NOMO-1 treated with dmso at 0.1 percent for 144 hours (cell line): ENCODE measurements around the gene OTUD1.
"Not testable (repeated sequence)": the region's sequence is repeated elsewhere in the genome, so short reads cannot be mapped to it uniquely, and the experiment has no call there.

Source experiments
- DNase-seq: peaks from one replicate; lab custom pipeline; 2025; ENCODE audit not compliant: unreplicated experiment; lab: John Stamatoyannopoulos, UW

OTUD1 gene

GRCh38 chr10:23438547-23439451 is at the start of gene OTUD1:
OTUD1 (plus strand) TSS chr10:23439075; CDS start chr10:23439458, 383 bp downstream.
- DNase-seq, result peak; percentile 75

- not testable (repeated sequence) for DNase-seq
Observed at GRCh38 chr10:23390408-23390807, 48.5 kb upstream of the OTUD1 start.

- no peak for DNase-seq
Observed at GRCh38 chr10:23390809-23391208, 48.1 kb upstream of the OTUD1 start.

- DNase-seq, result no peak
Observed at GRCh38 chr10:23391821-23392220, 47.1 kb upstream of the OTUD1 start.

- DNase-seq, result no peak
Observed at GRCh38 chr10:23395017-23395416, 43.9 kb upstream of the OTUD1 start.

GRCh38 chr10:23396695-23397094 is 42.2 kb upstream of the OTUD1 start:
- DNase-seq, result no peak

GRCh38 chr10:23399701-23400144 is 39.2 kb upstream of the OTUD1 start:
- no peak for DNase-seq

GRCh38 chr10:23402856-23403255 is 36.0 kb upstream of the OTUD1 start:
- no peak for DNase-seq

GRCh38 chr10:23403278-23403677 is 35.6 kb upstream of the OTUD1 start:
- DNase-seq, result no peak

- no peak for DNase-seq
Observed at GRCh38 chr10:23403719-23404118, 35.2 kb upstream of the OTUD1 start.

- DNase-seq, result no peak
Observed at GRCh38 chr10:23404461-23404980, 34.4 kb upstream of the OTUD1 start.

GRCh38 chr10:23405540-23405939 is 33.3 kb upstream of the OTUD1 start:
- DNase-seq, result no peak

GRCh38 chr10:23406409-23406808 is 32.5 kb upstream of the OTUD1 start:
- no peak for DNase-seq

GRCh38 chr10:23408330-23408976 is 30.4 kb upstream of the OTUD1 start:
- DNase-seq, result no peak

GRCh38 chr10:23412223-23412622 is 26.7 kb upstream of the OTUD1 start:
- DNase-seq, result peak; percentile 29

- peak; percentile 81 for DNase-seq
Observed at GRCh38 chr10:23413629-23414089, 25.2 kb upstream of the OTUD1 start.

- DNase-seq, result no peak
Observed at GRCh38 chr10:23414658-23415057, 24.2 kb upstream of the OTUD1 start.

GRCh38 chr10:23417254-23417653 is 21.6 kb upstream of the OTUD1 start:
- DNase-seq, result no peak

GRCh38 chr10:23418051-23418681 is 20.7 kb upstream of the OTUD1 start:
- DNase-seq, result no peak

GRCh38 chr10:23419201-23419600 is 19.7 kb upstream of the OTUD1 start:
- DNase-seq, result no peak

- DNase-seq, result no peak
Observed at GRCh38 chr10:23419655-23420329, 19.1 kb upstream of the OTUD1 start.
